DMS153 treated with DMSO at 0.1 percent for 48 hours (cell line): ENCODE measurements around the gene POLR2F.

Experiments
- DNase-seq: peaks from one replicate; lab custom pipeline; 2025; ENCODE audit not compliant: unreplicated experiment; lab: John Stamatoyannopoulos, UW

Gene POLR2F

DNA sequence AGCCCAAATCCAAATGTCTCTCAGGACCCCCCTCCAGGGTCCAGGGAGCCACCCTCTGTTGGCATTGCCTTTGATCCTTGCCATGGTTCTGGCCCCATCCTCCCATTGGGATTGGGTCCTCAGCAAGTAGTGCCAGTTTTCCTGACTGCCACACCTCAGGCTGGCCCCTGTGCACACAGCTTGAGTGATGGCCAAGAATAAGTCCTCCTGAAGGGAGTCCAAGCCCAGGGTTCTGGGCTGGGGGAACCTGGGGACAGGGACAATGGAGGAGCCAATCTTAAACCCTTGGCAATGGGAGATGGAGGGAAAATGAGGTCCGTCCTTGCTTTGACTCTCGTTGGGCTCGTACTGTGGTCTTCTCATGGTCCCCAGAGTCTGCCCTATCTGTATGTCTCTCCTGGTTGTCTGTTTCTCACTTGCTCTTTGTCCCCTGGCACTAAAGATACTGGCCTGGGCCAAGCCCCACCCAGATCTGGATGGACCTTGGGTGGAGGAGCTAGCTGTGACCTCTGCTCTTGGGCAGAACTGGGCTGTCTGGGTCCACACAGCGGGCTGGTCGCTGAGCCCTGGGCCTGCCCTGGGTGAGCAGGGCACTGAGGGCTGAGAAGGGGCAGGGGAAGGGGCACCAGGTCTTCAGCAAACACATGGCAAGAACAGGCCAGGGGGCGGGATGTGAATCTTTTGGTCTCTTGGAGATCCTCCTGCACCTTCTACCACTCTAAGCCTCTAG lies 27.9 kb downstream of the POLR2F start:
- DNase-seq: no peak

GRCh38 chr22:37982151-37982785 lies 28.8 kb downstream of the POLR2F start:
- DNase-seq: no peak

DNA sequence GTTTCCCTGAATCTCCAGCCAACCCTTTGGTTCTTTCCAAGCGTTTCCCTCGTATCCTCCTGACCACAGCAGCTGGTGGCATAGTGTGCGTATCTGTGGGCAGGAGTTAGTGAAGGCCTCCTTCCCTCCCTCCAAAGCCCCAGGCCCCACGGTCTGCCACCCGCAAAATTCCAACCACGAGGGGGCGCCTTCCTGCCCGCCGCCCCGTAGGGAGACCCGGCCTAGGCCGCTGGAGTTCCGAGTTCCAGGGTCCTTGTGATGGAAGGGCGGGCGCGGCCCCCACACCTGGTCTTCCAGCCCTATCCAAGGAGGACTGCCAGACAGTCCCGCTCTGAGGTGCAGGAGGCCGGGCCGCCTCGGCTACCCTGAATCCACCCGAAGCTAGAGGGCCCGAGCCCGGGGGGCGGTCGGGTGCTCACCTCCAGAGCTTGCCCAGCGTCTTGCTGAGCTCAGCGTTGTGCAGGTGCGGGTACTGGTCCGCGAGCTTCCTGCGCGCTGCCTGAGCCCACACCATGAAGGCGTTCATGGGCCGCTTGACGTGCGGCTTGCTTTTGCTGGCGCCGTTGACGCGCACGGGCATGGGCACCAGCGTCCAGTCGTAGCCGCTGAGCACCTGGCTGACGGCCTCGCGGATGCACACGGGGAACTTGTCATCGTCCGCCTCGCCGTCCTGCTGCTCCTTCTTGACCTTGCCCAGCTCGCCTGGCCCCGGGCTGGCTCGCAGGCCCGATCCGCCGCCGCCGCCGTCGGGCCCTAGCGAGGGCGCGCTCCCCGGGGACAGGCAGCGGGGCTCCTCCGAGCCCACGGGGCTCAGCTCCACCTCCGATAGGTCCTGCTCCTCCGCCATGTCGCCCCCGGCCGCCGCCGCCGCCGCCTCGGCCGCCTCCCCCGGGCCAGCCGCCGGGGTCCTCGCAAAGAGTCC lies 29.7 kb downstream of the POLR2F start:
- DNase-seq: no peak

DNA sequence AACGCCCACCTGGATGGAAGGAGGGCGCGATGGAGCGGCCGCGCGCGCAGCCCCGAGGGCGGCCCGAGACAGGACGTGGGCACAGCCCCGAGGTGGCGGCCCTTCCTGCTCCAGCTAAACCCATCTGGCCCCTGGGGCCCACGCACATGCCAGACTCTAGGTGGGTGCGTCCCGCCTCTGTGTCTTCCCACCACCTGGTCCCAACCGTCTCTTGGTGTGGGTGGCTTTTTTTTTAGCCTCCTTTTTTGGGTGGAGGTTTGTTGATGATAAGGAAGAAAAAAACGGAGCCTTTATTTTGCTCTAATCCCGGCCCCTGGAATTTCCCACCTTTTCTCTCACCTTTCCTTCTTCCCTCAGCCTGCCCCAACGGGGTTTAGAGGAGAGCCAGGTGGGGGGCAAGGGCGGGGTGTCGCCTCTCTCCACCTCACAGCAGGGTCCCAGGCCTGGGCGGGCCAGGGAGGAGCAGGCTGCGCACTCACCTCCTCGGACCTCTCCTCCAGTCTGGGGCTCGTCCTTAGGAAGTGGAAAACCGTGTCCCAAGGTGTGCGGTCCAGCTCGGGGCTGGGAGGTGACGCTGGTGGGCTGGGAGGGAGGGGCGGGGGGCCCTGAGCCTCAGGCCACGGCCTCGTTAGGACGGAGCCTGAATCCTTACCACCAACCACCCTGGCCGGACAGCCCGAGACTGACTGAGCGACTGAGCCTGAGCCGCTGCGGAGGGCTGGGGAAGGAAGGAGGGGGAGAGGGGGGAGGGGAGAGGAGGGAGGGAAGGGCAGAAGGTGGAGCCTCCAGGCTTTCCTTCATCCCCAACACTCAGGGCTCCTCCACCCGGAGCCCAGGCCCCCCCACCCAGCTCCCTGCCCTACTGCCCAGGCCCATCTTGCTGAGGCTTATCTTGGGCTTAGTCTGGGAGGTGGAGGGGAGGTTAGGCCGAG lies 30.6 kb downstream of the POLR2F start, which contains the start of gene SOX10:
Gene SOX10 (minus strand): TSS at position 696 of the 932 bp plus-strand sequence. CDS start 771 bp downstream, outside the sequence.
- DNase-seq: no peak

DNA sequence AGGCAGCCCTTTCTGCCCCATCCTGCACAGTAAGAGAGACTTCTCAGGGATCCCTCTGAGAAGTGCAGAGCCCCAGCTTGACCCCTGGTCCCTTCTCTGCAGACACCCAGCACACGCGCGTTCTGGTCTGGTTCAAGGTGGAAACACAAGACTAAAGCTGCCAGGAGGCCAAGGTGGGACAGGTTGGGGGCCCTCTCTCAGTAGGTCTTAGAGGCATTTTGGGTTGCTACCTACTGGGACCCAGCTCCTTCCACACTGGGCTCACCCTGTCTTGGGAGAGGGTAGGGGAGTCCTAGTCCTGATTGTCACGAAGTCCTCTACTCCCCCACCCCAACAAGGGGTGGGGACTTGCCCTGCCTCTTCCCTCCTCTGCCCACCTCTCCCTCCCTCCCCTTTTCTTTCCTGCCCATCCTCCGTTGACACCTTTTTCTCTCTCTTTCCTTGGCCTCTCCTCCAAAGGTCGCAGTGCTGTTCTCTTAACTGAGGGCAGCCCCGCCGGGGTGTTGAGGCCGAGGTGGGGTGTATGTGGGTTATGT lies 31.6 kb downstream of the POLR2F start:
- DNase-seq: no peak

DNA sequence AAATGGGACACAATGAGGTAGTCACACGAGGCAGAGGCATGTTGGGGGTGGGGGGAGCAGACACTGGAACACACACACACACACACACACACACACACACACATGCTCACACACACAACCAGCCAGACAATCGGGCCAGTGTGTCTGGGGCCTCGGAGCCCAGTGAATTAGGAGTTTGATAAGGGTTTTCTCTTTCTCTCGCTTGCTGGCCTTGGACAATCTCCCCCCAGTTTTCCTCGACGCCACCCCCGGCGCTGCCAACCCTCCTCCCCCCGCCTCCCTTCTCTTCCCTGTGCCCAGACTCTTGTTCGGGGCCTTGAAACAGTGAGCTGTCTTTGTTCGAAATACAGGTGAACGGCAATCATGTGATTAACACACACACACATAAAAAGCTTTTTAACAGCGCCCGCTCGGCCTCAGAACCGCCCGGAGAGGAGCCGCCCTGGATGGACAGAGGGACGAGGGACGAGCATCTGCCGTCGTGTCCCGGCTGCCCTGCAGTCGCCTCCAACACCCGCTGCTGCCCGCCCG lies 32.3 kb downstream of the POLR2F start:
- DNase-seq: no peak

GRCh38 chr22:37986371-37986770 lies 32.9 kb downstream of the POLR2F start:
- DNase-seq: no peak

GRCh38 chr22:37989146-37990045 lies 35.9 kb downstream of the POLR2F start:
- DNase-seq: no peak

- DNase-seq: no peak
Observed at GRCh38 chr22:37990301-37990700, 36.8 kb downstream of the POLR2F start.

DNA sequence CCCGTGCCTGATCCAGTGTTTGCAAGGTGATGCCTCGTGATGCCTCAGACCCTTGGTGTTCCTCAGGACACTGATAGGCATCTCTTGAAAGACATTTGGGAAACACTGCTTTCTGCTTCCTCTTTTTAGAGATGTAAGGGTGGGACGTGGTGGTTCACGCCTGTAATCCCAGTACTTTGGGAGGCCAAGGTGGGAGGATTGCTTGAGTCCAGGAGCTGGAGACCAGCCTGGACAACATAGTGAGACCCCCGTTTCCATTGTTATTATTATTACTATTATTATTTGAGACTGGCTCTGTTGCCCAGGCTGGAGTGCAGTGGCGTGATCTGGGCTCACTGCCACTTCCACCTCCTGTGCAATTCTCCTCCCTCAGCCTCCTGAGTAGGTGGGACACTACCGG lies 37.4 kb downstream of the POLR2F start:
- DNase-seq: no peak

DNA sequence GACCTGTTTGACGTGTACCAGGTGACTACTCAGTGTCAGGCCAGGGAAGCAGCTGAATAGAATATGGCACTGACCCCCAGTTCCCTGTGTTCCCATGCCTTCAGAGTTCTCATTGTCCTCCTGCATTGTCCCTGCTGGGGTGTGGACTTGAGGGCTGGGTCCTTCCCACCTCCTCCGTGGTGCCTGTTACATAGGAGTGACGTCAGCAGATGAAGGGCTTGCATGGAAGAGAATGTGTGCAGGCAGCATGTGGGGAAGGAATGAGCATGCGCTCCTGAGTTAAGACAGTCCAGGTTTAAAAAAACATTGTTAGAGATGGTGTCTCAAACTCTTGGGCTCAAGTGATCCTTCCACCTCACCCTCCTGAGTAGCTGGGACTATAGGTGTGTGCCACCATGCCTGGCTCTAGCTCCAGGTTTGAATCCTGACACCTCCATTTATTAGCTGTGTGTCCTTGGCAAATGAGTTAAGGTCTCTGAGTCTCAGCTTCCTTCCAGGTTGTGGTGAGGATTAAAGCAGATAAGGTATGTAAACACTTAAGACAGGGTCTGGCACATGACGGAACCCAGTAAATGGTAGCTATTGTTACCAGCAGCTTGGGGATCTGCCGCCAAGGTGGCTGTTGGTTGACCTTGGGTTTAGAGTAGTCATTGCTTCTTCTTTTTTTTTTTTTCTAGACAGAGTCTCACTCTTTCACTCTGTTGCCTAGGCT lies 38.4 kb downstream of the POLR2F start:
- no peak for DNase-seq

GRCh38 chr22:37994049-37994448 lies 40.5 kb downstream of the POLR2F start:
- no peak for DNase-seq

- DNase-seq: no peak
Observed at GRCh38 chr22:37994982-37995381, 41.5 kb downstream of the POLR2F start.

DNA sequence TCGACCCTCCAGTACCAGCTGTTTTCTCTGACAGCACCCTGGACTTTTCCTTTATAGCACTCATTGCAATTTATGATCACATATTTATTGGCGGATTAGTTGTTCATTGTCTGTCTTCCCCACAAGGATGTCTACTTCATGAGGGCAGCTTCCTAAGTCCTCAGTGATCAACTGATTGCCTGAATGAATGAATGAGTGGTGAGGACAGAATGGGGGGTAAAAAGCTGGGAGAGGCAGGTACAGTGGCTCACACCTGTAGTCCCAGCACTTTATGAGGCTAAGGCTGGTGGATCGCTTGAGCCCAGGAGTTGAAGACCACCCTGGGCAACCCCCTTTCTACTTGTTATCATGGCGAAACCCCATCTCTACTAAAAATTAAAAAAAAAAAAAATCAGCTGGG lies 42.0 kb downstream of the POLR2F start:
- no peak for DNase-seq

GRCh38 chr22:37996079-37996478 lies 42.6 kb downstream of the POLR2F start:
- no peak for DNase-seq

DNA sequence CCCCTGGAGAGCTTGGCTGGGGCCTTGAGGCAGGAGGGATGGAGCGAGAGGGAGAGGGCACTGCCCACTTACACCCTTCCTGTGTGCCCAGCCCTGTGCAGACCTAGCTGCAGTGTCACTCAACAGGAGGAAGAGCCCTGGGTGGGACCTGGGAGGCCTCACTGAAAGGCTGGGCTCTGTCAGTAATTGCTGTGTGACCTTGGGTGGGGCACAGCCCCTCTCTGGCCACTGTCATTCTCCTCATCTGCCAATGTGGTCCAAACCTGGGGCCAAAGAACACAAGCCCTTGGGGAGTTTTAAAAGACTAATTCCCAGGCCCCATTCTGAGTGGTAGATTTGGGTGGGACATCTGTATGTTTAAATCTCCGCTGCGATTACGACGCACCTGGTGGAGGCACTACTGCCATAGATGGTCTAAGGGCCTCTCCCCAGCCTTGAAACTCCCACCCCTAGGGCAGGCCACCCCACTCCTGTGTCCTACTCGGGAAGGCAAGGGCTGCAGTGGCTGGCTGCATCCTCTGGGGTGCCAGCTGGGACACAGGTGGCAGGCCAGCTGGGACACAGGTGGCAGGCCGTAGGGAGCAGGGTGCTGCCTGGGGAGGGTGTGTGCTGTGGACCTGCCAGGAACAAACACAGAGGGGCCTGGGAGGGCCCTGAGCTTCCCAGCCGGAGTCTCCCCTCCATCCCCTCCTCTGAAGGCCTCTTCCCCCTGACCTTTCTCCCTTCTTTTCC lies 43.2 kb downstream of the POLR2F start:
- no peak for DNase-seq

- DNase-seq: no peak
Observed at GRCh38 chr22:37998543-37998942, 45.0 kb downstream of the POLR2F start.

GRCh38 chr22:37999236-37999635 lies 45.7 kb downstream of the POLR2F start:
- no peak for DNase-seq
